SU-DHL-6 (cell line): ENCODE results near the gene ZNF626.

Source experiments
- H2AFZ ChIP-seq: fragments of 200-600 bp; sonication (generic); 2 replicates; pipeline ENCODE4 v1.6.1; 2014; ENCODE audit warnings: low read depth, mild to moderate bottlenecking, moderate library complexity, mixed read lengths, antibody characterized with exemption, low read length; ENCODE audit not compliant: severe bottlenecking
- H3F3A ChIP-seq: fragments of 200-600 bp; shearing (Covaris generic); 2 replicates; pipeline ENCODE4 v1.6.0; 2016; ENCODE audit warnings: antibody characterized with exemption, mild to moderate bottlenecking; ENCODE audit not compliant: insufficient read depth
- H3K27ac ChIP-seq: fragments of 200-600 bp; sonication (generic); 2 replicates; pipeline ENCODE4 v1.5.1; 2016; ENCODE audit warnings: low read depth, mild to moderate bottlenecking, low read length, moderate library complexity, mixed read lengths
- H3K27me3 ChIP-seq: fragments of 200-600 bp; sonication (generic), shearing (Covaris generic); 2 replicates; pipeline ENCODE4 v1.6.0; 2014; ENCODE audit warnings: mild to moderate bottlenecking, low read length
- H3K36me3 ChIP-seq: fragments of 200-600 bp; sonication (generic); 2 replicates; pipeline ENCODE4 v1.6.1; 2014; ENCODE audit warnings: mild to moderate bottlenecking, low read length, mixed read lengths
- H3K4me2 ChIP-seq: fragments of 300-600, 200-600 bp; shearing (Covaris generic), sonication (generic); 2 replicates; pipeline ENCODE4 v1.6.0; 2014; ENCODE audit warnings: low read length, low read depth, mild to moderate bottlenecking; ENCODE audit not compliant: poor library complexity, severe bottlenecking
- H3K4me3 ChIP-seq: fragments of 200-600 bp; sonication (generic); 2 replicates; pipeline ENCODE4 v1.5.1; 2014; ENCODE audit warnings: antibody characterized with exemption, low read length, mild to moderate bottlenecking, mixed read lengths; ENCODE audit not compliant: insufficient read depth, poor library complexity, severe bottlenecking
- H3K79me2 ChIP-seq: fragments of 200-600 bp; sonication (generic); 2 replicates; pipeline ENCODE4 v1.6.1; 2014; ENCODE audit warnings: mild to moderate bottlenecking, low read length, moderate library complexity; ENCODE audit not compliant: insufficient read depth
- H3K9ac ChIP-seq: fragments of 200-600 bp; sonication (generic); 2 replicates; pipeline ENCODE4 v1.7.0; 2014; ENCODE audit warnings: mild to moderate bottlenecking, low read length
- H3K9me2 ChIP-seq: fragments of 200-600 bp; sonication (generic); replicated peaks from 2 replicates; pipeline ENCODE4 v1.6.1; 2014; ENCODE audit warnings: low read length; ENCODE audit not compliant: insufficient read depth
- H3K9me3 ChIP-seq: fragments of 200-600 bp; sonication (generic); 2 replicates; pipeline ENCODE4 v1.6.1; 2014; ENCODE audit warnings: low read length, mixed read lengths; ENCODE audit not compliant: insufficient read depth
- H4K20me1 ChIP-seq: fragments of 200-600 bp; sonication (generic); 2 replicates; pipeline ENCODE4 v1.6.1; 2014; ENCODE audit warnings: low read depth, mild to moderate bottlenecking, antibody characterized with exemption, low read length, moderate library complexity, mixed read lengths
- CTCF ChIP-seq: fragments of 200-600 bp; sonication (generic); IDR thresholded peaks from one replicate; pipeline ENCODE4 v1.5.1; 2017; ENCODE audit warnings: antibody characterized with exemption, mild to moderate bottlenecking, low read length, moderate library complexity; ENCODE audit not compliant: insufficient read depth, poor library complexity, severe bottlenecking
- EZH2phosphoT487 ChIP-seq: fragments of 200-600 bp; sonication (generic), shearing (Covaris generic); conservative IDR thresholded peaks from 2 replicates; pipeline ENCODE4 v1.6.1; 2018; ENCODE audit warnings: mild to moderate bottlenecking, antibody characterized with exemption, low read length, moderate library complexity, mixed read lengths

The ZNF626 gene

GRCh38 chr19:20607943-20608342 lies 53.4 kb downstream of the ZNF626 start:
- Histone ChIP-seq H3K4me3 (no peak overlapping the region), H3K79me2 (no peaks in the 10 kb centered on the region), H4K20me1 (no peaks in the 10 kb centered on the region), H3K27ac (no peak overlapping the region), H3K27me3 (no peaks in the 10 kb centered on the region), H3K9me3 (peaks cover 7% of the 10 kb centered on the region; the same call in 1 of the 2 replicates), H3K36me3 (no peaks in the 10 kb centered on the region), H2AFZ (no peak overlapping the region), H3K9ac (no peak overlapping the region), H3K4me2 (no peak overlapping the region), H3F3A (no peaks in the 10 kb centered on the region), H3K9me2 (0 out of 2 replicates have a peak, but pooled peaks cover 3% of the 10 kb centered on the region)
- TF ChIP-seq EZH2phosphoT487: no peak
- TF ChIP-seq CTCF: no peak
